GM12878 (cell line): Measurements from ENCODE around the gene CNR2. TPM values are rescaled to one million over a fixed set of nuclear protein-coding genes. Genes with fewer than 3 reads are reported as not detected.
A peak's percentile ranks its signal among the peaks of the same experiment; 100 is the strongest.

ENCODE experiments used
- CHD2 ChIP-seq: IDR thresholded peaks from 2 replicates; pipeline ENCODE4 v1.6.1; 2011; ENCODE audit warnings: low read depth, low read length, improper control_type of control experiment, borderline replicate concordance
- CREB1 ChIP-seq: IDR thresholded peaks from 2 replicates; pipeline ENCODE4 v1.6.1; 2012; ENCODE audit warnings: low read depth, mild to moderate bottlenecking, inconsistent platforms
- DPF2 ChIP-seq: fragments of 450-650 bp; IDR thresholded peaks from 2 replicates; pipeline ENCODE4 v1.6.1; 2017; ENCODE audit warnings: mild to moderate bottlenecking
- FOS ChIP-seq: IDR thresholded peaks from 3 replicates; pipeline ENCODE4 v1.6.1; 2011; ENCODE audit warnings: borderline replicate concordance; ENCODE audit not compliant: insufficient read length; ENCODE audit errors: extremely low read depth
- JUNB ChIP-seq: IDR thresholded peaks from 2 replicates; pipeline ENCODE4 v1.6.1; 2016; ENCODE audit warnings: antibody characterized with exemption, mild to moderate bottlenecking
- KAT2A ChIP-seq: conservative IDR thresholded peaks from 2 replicates; pipeline ENCODE4 v1.6.1; 2011; ENCODE audit warnings: low read depth, low read length; ENCODE audit not compliant: control insufficient read depth
- MEF2A ChIP-seq: IDR thresholded peaks from 2 replicates; pipeline ENCODE4 v1.6.1; 2011; ENCODE audit warnings: low read depth, mild to moderate bottlenecking, low read length, moderate library complexity; ENCODE audit not compliant: insufficient read depth
- MTA3 ChIP-seq: IDR thresholded peaks from 2 replicates; pipeline ENCODE4 v1.6.1; 2012; ENCODE audit warnings: low read length, inconsistent platforms, borderline replicate concordance
- NFIC ChIP-seq: IDR thresholded peaks from 2 replicates; pipeline ENCODE4 v1.6.1; 2012; ENCODE audit warnings: low read depth, mild to moderate bottlenecking, inconsistent platforms, low read length, moderate library complexity
- NKRF ChIP-seq: fragments of 450-650 bp; conservative IDR thresholded peaks from 2 replicates; pipeline ENCODE4 v1.6.1; 2017; ENCODE audit warnings: mild to moderate bottlenecking, moderate library complexity
- PML ChIP-seq: IDR thresholded peaks from 2 replicates; pipeline ENCODE4 v1.6.1; 2012; ENCODE audit warnings: low read length, inconsistent platforms
- SKIL ChIP-seq: fragments of 450-650 bp; IDR thresholded peaks from 2 replicates; pipeline ENCODE4 v1.6.1; 2017; ENCODE audit warnings: mild to moderate bottlenecking, low read depth, inconsistent platforms; ENCODE audit not compliant: poor library complexity, severe bottlenecking
- SP1 ChIP-seq: IDR thresholded peaks from one replicate; pipeline ENCODE4 v1.6.1; 2011; ENCODE audit warnings: low read depth, low read length
- TCF12 ChIP-seq: IDR thresholded peaks from 2 replicates; pipeline ENCODE4 v1.6.1; 2011; ENCODE audit warnings: low read depth, mild to moderate bottlenecking, low read length
- TCF7 ChIP-seq: IDR thresholded peaks from 2 replicates; pipeline ENCODE4 v1.6.1; 2014; ENCODE audit warnings: antibody characterized with exemption, borderline replicate concordance
- YY1 ChIP-seq: IDR thresholded peaks from 2 replicates; pipeline ENCODE4 v1.6.1; 2011; ENCODE audit warnings: low read depth, mild to moderate bottlenecking, low read length
- ZNF24 ChIP-seq: fragments of 450-650 bp; IDR thresholded peaks from 2 replicates; pipeline ENCODE4 v1.6.1; 2017; ENCODE audit warnings: antibody characterized with exemption, mild to moderate bottlenecking
- polyA plus RNA-seq, 11 experiments: library from polyadenylated mRNA; depleted of rRNA in 4 of 11; unstranded in 6 of 11; stranded (reverse) in 5 of 11; fragments of >200 nt; fragmentation: Nextera tagmentation in 4 of 11; fragmentation: Illumina TruSeq in 1 of 11; extraction: Ambion mirVana in 4 of 11; extraction: Trizol in 1 of 11; gene quantifications; 1 replicate in 1 of 11; 2 replicates in 10 of 11; pipeline versions ENCODE4 v1.2.1 to v1.2.3, GENCODE V29; 2011 to 2016; ENCODE audit warnings: inconsistent platforms in 2 of 11, missing spikeins in 2 of 11, low read depth in 1 of 11
- total RNA-seq, 4 experiments: library from RNA; depleted of rRNA in 3 of 4; stranded (reverse); fragments of >200 nt in 3 of 4; fragmentation: Illumina TruSeq in 1 of 4; extraction: Trizol in 1 of 4; gene quantifications; 2 replicates each; pipeline versions ENCODE4 v1.2.1 to v1.2.3, GENCODE V29; 2013 to 2021
- TF ChIP-seq, protein P1 (sequence below): fragments of 450-650 bp; IDR thresholded peaks from 2 replicates; pipeline ENCODE4 v1.6.1; 2016; ENCODE audit warnings: mild to moderate bottlenecking
- TF ChIP-seq, protein P2 (sequence below): IDR thresholded peaks from 2 replicates; pipeline ENCODE4 v1.6.1; 2011; ENCODE audit warnings: borderline replicate concordance, low read depth, mild to moderate bottlenecking, moderate library complexity, mixed read lengths, low read length; ENCODE audit not compliant: insufficient read depth; ENCODE audit errors: extremely low read length
- TF ChIP-seq, protein P3 (sequence below): fragments of 450-650 bp; IDR thresholded peaks from 2 replicates; pipeline ENCODE4 v1.6.1; 2016; ENCODE audit warnings: mild to moderate bottlenecking, moderate library complexity, borderline replicate concordance

The CNR2 gene
- total and polyA plus RNA-seq, 10 of the 15 experiments (the other 5 are each of a cell fraction or from before 2014, with no cell fraction given): 0.46 to 19.8 (median 12.2) TPM

DNA sequence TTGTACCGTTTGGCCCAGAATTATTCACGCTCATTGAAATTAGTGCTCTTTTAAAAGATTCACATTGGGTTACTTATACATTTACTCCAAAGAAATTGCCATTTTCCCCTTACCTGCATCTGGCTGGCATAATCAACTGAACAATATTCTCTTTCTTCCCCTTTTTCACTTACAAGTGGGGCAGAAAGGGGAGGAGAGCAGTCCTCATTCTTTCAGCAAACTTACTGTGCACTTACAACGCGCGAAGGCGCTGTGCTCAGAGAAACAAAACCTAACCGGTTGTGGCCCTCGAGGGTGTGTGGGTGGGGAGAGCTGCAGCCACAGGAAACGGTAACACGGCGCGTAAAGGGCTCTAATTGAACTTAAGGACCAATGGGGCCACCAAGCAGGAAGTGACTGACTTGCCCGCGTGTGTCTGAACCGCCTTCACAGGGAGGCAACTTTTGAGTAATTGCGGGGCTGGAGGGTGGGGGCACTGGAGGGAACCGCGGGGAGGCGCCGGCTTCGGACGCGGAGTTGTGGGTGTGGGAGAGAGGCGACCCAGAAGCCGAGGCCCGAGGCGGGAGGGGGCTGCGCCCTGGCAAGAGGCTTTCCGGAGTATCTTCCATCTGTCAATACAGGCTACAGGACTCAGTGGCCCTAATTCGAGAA, 45.8 kb upstream of the CNR2 start (continued):
- TF ChIP-seq CHD2 (peak; percentile 72; the same call in 1 of the 2 replicates), CREB1 (peak; percentile 89), KAT2A (no peak), PML (no peak; the same call in 1 of the 2 replicates), MEF2A (peak; percentile 80; the same call in 1 of the 2 replicates), MTA3 (0 out of 2 replicates have a peak, but pooled peaks have one; percentile 61), NFIC (0 out of 2 replicates have a peak, but pooled peaks have one; percentile 12), JUNB (peak; percentile 52; the same call in 1 of the 2 replicates), SKIL (peak; percentile 68), TCF7 (peak; percentile 57; the same call in 1 of the 2 replicates), ZNF24 (no peak), NKRF (no peak), TCF12 (peak; percentile 66; the same call in 1 of the 2 replicates), DPF2 (peak; percentile 76), SP1 (peak; percentile 54), FOS (no peak), YY1 (peak; percentile 85)
- TF ChIP-seq, protein P1, sequence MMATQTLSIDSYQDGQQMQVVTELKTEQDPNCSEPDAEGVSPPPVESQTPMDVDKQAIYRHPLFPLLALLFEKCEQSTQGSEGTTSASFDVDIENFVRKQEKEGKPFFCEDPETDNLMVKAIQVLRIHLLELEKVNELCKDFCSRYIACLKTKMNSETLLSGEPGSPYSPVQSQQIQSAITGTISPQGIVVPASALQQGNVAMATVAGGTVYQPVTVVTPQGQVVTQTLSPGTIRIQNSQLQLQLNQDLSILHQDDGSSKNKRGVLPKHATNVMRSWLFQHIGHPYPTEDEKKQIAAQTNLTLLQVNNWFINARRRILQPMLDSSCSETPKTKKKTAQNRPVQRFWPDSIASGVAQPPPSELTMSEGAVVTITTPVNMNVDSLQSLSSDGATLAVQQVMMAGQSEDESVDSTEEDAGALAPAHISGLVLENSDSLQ: peak; percentile 96
- TF ChIP-seq, protein P2, sequence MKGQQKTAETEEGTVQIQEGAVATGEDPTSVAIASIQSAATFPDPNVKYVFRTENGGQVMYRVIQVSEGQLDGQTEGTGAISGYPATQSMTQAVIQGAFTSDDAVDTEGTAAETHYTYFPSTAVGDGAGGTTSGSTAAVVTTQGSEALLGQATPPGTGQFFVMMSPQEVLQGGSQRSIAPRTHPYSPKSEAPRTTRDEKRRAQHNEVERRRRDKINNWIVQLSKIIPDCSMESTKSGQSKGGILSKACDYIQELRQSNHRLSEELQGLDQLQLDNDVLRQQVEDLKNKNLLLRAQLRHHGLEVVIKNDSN: no peak
- TF ChIP-seq, protein P3, sequence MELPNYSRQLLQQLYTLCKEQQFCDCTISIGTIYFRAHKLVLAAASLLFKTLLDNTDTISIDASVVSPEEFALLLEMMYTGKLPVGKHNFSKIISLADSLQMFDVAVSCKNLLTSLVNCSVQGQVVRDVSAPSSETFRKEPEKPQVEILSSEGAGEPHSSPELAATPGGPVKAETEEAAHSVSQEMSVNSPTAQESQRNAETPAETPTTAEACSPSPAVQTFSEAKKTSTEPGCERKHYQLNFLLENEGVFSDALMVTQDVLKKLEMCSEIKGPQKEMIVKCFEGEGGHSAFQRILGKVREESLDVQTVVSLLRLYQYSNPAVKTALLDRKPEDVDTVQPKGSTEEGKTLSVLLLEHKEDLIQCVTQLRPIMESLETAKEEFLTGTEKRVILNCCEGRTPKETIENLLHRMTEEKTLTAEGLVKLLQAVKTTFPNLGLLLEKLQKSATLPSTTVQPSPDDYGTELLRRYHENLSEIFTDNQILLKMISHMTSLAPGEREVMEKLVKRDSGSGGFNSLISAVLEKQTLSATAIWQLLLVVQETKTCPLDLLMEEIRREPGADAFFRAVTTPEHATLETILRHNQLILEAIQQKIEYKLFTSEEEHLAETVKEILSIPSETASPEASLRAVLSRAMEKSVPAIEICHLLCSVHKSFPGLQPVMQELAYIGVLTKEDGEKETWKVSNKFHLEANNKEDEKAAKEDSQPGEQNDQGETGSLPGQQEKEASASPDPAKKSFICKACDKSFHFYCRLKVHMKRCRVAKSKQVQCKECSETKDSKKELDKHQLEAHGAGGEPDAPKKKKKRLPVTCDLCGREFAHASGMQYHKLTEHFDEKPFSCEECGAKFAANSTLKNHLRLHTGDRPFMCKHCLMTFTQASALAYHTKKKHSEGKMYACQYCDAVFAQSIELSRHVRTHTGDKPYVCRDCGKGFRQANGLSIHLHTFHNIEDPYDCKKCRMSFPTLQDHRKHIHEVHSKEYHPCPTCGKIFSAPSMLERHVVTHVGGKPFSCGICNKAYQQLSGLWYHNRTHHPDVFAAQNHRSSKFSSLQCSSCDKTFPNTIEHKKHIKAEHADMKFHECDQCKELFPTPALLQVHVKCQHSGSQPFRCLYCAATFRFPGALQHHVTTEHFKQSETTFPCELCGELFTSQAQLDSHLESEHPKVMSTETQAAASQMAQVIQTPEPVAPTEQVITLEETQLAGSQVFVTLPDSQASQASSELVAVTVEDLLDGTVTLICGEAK: peak; percentile 81; the same call in 1 of the 2 replicates
